MG63 (cell line): ENCODE results near the gene MACROD2. TPM values are rescaled to one million over a fixed set of nuclear protein-coding genes. Genes with fewer than 3 reads are reported as not detected.

Experiments
- DNase-seq: peaks from one replicate; pipeline ENCODE4 v3.0.0-alpha.2; 2020
- H3K27me3 ChIP-seq: fragments of 250-450 bp; sonication (Bioruptor Pico); 2 replicates; pipeline ENCODE4 v1.5.1; 2020; ENCODE audit warnings: mild to moderate bottlenecking, moderate library complexity
- H3K36me3 ChIP-seq: fragments of 250-450 bp; sonication (Bioruptor Pico); 2 replicates; pipeline ENCODE4 v1.5.1; 2020; ENCODE audit warnings: mild to moderate bottlenecking, moderate library complexity
- H3K4me3 ChIP-seq: fragments of 250-450 bp; sonication (Bioruptor Pico); 2 replicates; pipeline ENCODE4 v1.5.1; 2020; ENCODE audit warnings: mild to moderate bottlenecking, moderate library complexity
- H3K9me3 ChIP-seq: fragments of 250-450 bp; sonication (Bioruptor Pico); 2 replicates; pipeline ENCODE4 v1.5.1; 2020; ENCODE audit warnings: mild to moderate bottlenecking, moderate library complexity
- total RNA-seq: library from RNA; depleted of rRNA; stranded (reverse); fragments of >200 nt; shearing (Covaris generic); gene quantifications from 2 replicates; pipeline ENCODE4 v1.2.3, GENCODE V29; 2014; ENCODE audit warnings: low replicate concordance

MACROD2 gene
- total RNA-seq, 1 experiment from 2014 or later, result 0.66 TPM

GRCh38 chr20:15578113-15578512 lies 1582.8 kb downstream of the MACROD2 start:
- DNase-seq, result no peak
- Histone ChIP-seq H3K27me3 (no peaks in the 10 kb centered on the region), H3K9me3 (no peaks in the 10 kb centered on the region), H3K4me3 (no peak overlapping the region), H3K36me3 (no peaks in the 10 kb centered on the region)

- H3K27me3 ChIP-seq, result no peaks in the 10 kb centered on the region
- no peaks in the 10 kb centered on the region for H3K36me3 ChIP-seq
- H3K9me3 ChIP-seq, result no peaks in the 10 kb centered on the region
- DNase-seq, result no peak
- H3K4me3 ChIP-seq, result no peak overlapping the region
Measured at GRCh38 chr20:15579688-15580087, 1584.4 kb downstream of the MACROD2 start.

GRCh38 chr20:15582146-15582760 lies 1586.9 kb downstream of the MACROD2 start:
- DNase-seq, result peak; percentile 22
- Histone ChIP-seq H3K27me3 (no peaks in the 10 kb centered on the region), H3K36me3 (no peaks in the 10 kb centered on the region), H3K9me3 (no peaks in the 10 kb centered on the region), H3K4me3 (no peak overlapping the region)

GRCh38 chr20:15584507-15584906 lies 1589.2 kb downstream of the MACROD2 start:
- Histone ChIP-seq H3K4me3 (no peak overlapping the region), H3K9me3 (no peaks in the 10 kb centered on the region), H3K36me3 (no peaks in the 10 kb centered on the region), H3K27me3 (no peaks in the 10 kb centered on the region)
- DNase-seq, result no peak

- H3K9me3 ChIP-seq, result no peaks in the 10 kb centered on the region
- no peak overlapping the region for H3K4me3 ChIP-seq
- H3K36me3 ChIP-seq, result no peaks in the 10 kb centered on the region
- DNase-seq, result no peak
- no peaks in the 10 kb centered on the region for H3K27me3 ChIP-seq
Measured at GRCh38 chr20:15593081-15593480, 1597.8 kb downstream of the MACROD2 start.

- H3K27me3 ChIP-seq, result no peaks in the 10 kb centered on the region
Measured at GRCh38 chr20:15594158-15594695, 1598.9 kb downstream of the MACROD2 start.

GRCh38 chr20:15596220-15596890 lies 1601.0 kb downstream of the MACROD2 start:
- no peaks in the 10 kb centered on the region for H3K36me3 ChIP-seq
- no peaks in the 10 kb centered on the region for H3K9me3 ChIP-seq
- no peaks in the 10 kb centered on the region for H3K27me3 ChIP-seq
- no peak overlapping the region for H3K4me3 ChIP-seq
- no peak for DNase-seq

More at GRCh38 chr20:15594158-15594695, 1598.9 kb downstream of the MACROD2 start:
- DNase-seq, result no peak
- no peaks in the 10 kb centered on the region for H3K36me3 ChIP-seq
- H3K4me3 ChIP-seq, result no peak overlapping the region
- H3K9me3 ChIP-seq, result no peaks in the 10 kb centered on the region

GRCh38 chr20:15597306-15597705 lies 1602.0 kb downstream of the MACROD2 start:
- Histone ChIP-seq H3K27me3 (no peaks in the 10 kb centered on the region), H3K36me3 (no peaks in the 10 kb centered on the region), H3K4me3 (no peak overlapping the region), H3K9me3 (no peaks in the 10 kb centered on the region)
- no peak for DNase-seq

GRCh38 chr20:15599961-15600360 lies 1604.6 kb downstream of the MACROD2 start:
- Histone ChIP-seq H3K27me3 (no peaks in the 10 kb centered on the region), H3K4me3 (no peak overlapping the region), H3K9me3 (no peaks in the 10 kb centered on the region), H3K36me3 (no peaks in the 10 kb centered on the region)
- no peak for DNase-seq

GRCh38 chr20:15600565-15600964 lies 1605.2 kb downstream of the MACROD2 start:
- Histone ChIP-seq H3K4me3 (no peak overlapping the region), H3K27me3 (no peaks in the 10 kb centered on the region), H3K9me3 (no peaks in the 10 kb centered on the region), H3K36me3 (no peaks in the 10 kb centered on the region)
- DNase-seq, result no peak

GRCh38 chr20:15603506-15603905 lies 1608.2 kb downstream of the MACROD2 start:
- H3K4me3 ChIP-seq, result no peak overlapping the region
- H3K27me3 ChIP-seq, result no peaks in the 10 kb centered on the region
- DNase-seq, result no peak
- no peaks in the 10 kb centered on the region for H3K9me3 ChIP-seq
- H3K36me3 ChIP-seq, result no peaks in the 10 kb centered on the region

- H3K27me3 ChIP-seq, result no peaks in the 10 kb centered on the region
- no peaks in the 10 kb centered on the region for H3K9me3 ChIP-seq
- DNase-seq, result no peak
- H3K4me3 ChIP-seq, result no peak overlapping the region
- H3K36me3 ChIP-seq, result no peaks in the 10 kb centered on the region
Measured at GRCh38 chr20:15603978-15604805, 1608.9 kb downstream of the MACROD2 start.

GRCh38 chr20:15609921-15610320 lies 1614.6 kb downstream of the MACROD2 start:
- Histone ChIP-seq H3K27me3 (no peaks in the 10 kb centered on the region), H3K36me3 (no peaks in the 10 kb centered on the region), H3K9me3 (no peaks in the 10 kb centered on the region), H3K4me3 (no peak overlapping the region)
- DNase-seq, result no peak

- DNase-seq, result no peak
- H3K27me3 ChIP-seq, result no peaks in the 10 kb centered on the region
- H3K36me3 ChIP-seq, result no peaks in the 10 kb centered on the region
- no peaks in the 10 kb centered on the region for H3K9me3 ChIP-seq
- no peak overlapping the region for H3K4me3 ChIP-seq
Measured at GRCh38 chr20:15610787-15611186, 1615.5 kb downstream of the MACROD2 start.

- no peaks in the 10 kb centered on the region for H3K27me3 ChIP-seq
Measured at GRCh38 chr20:15611541-15611940, 1616.2 kb downstream of the MACROD2 start.

GRCh38 chr20:15612198-15612597 lies 1616.9 kb downstream of the MACROD2 start:
- no peaks in the 10 kb centered on the region for H3K27me3 ChIP-seq
- H3K36me3 ChIP-seq, result no peaks in the 10 kb centered on the region
- no peaks in the 10 kb centered on the region for H3K9me3 ChIP-seq
- no peak overlapping the region for H3K4me3 ChIP-seq
- DNase-seq, result no peak

More at GRCh38 chr20:15611541-15611940, 1616.2 kb downstream of the MACROD2 start:
- no peaks in the 10 kb centered on the region for H3K9me3 ChIP-seq
- H3K36me3 ChIP-seq, result no peaks in the 10 kb centered on the region
- no peak overlapping the region for H3K4me3 ChIP-seq
- no peak for DNase-seq

- no peaks in the 10 kb centered on the region for H3K9me3 ChIP-seq
- DNase-seq, result no peak
- H3K4me3 ChIP-seq, result no peak overlapping the region
- H3K27me3 ChIP-seq, result no peaks in the 10 kb centered on the region
- no peaks in the 10 kb centered on the region for H3K36me3 ChIP-seq
Measured at GRCh38 chr20:15612769-15613168, 1617.5 kb downstream of the MACROD2 start.
